Activated T-cell treated with anti-CD3 and anti-CD28 coated beads, Interleukin-2, amount 50 U/mL, for 72 hours (primary cell): ENCODE results near the gene KIAA0753. TPM values are rescaled to one million over a fixed set of nuclear protein-coding genes. Genes with fewer than 3 reads are reported as not detected.

Experiments
- ATAC-seq, 2 donors: fragments of 150-1000 bp; cut with Tn5 transposase; replicated peaks in 1 of 2; 2 replicates each; pipeline ENCODE4 v1.10.0; 2021; ENCODE audit warnings: moderate library complexity in 2 of 2, mild to moderate bottlenecking in 1 of 2
- DNase-seq, 2 donors: peaks; one replicate each; pipeline ENCODE4 v3.0.0; 2021 to 2022; ENCODE audit warnings: mixed read lengths in 1 of 2
- H3K27ac Mint-ChIP-seq: one replicate; pipeline ENCODE4 v1.8.0; 2022; ENCODE audit warnings: mild to moderate bottlenecking, moderate library complexity, mixed read lengths
- H3K27me3 Mint-ChIP-seq: one replicate; pipeline ENCODE4 v1.8.0; 2022; ENCODE audit warnings: low read depth, mixed read lengths
- H3K36me3 Mint-ChIP-seq, 2 donors: one replicate each; pipeline ENCODE4 v1.8.0; 2022; ENCODE audit warnings: mixed read lengths in 2 of 2, mild to moderate bottlenecking in 1 of 2; ENCODE audit not compliant: insufficient read depth in 2 of 2
- H3K4me1 Mint-ChIP-seq: one replicate; pipeline ENCODE4 v1.8.0; 2022; ENCODE audit warnings: low read depth, mixed read lengths
- H3K4me3 Mint-ChIP-seq, 2 donors: one replicate each; pipeline ENCODE4 v1.8.0; 2022; ENCODE audit warnings: mild to moderate bottlenecking in 2 of 2, mixed read lengths in 2 of 2, moderate library complexity in 2 of 2
- H3K9me3 Mint-ChIP-seq, 2 donors: one replicate each; pipeline ENCODE4 v1.8.0; 2022; ENCODE audit warnings: mixed read lengths in 2 of 2
- total RNA-seq, 2 donors: library from RNA; stranded (reverse); gene quantifications; one replicate each; pipeline ENCODE4 v1.2.3, GENCODE V29; 2022

KIAA0753 gene
- total RNA-seq, 2 donors from 2014 or later, result 14.0 to 18.4 TPM

DNA sequence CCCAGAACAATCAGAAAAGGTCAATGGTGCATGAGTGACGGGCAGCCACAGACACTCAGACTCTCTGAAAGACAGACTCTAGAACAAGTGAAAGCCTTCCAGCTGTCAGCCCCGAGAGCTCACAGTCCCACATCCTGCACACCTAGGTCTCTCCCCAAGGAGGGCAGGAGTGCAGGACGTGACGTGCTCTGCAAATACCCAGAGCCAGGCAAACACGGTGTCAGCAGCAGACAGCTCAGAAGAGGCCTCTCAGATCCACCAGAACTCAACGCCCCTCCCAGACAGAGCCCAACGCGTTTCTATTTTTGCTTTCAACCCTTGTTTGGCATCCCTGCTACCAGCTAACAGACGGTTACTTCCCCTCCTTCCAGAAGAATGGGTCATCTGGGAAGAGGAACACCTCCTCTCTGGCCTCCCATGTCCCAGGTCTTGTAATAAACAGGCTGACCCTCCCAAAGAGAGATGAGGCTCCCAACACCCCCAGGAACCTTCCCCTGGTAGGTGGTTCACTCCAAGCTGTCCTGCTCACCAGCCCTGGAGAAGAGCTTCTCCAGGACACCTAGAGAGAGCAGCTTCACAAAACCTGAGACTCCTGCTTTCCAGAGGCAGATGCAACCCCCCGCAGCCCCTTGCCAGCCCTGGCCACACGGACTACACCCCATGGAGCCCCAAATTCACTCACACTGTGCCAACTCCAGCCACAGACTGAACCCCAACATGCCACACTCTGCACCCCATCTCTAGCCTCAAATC, 91.8 kb downstream of the KIAA0753 start:
- ATAC-seq (peak; percentile 79 to 84), DNase-seq (peak; percentile 14 to 32)
- H3K36me3 Mint-ChIP-seq, result no peaks in the 10 kb centered on the region
- H3K4me1 Mint-ChIP-seq, result peaks cover 14% of the 10 kb centered on the region
- H3K27me3 Mint-ChIP-seq, result peaks cover 7% of the 10 kb centered on the region
- H3K9me3 Mint-ChIP-seq, result no peaks in the 10 kb centered on the region
- peak overlapping the region; percentile 19 for H3K27ac Mint-ChIP-seq
- H3K4me3 Mint-ChIP-seq, result peak overlapping the region in 1 of 2 donors; percentile 1

DNA sequence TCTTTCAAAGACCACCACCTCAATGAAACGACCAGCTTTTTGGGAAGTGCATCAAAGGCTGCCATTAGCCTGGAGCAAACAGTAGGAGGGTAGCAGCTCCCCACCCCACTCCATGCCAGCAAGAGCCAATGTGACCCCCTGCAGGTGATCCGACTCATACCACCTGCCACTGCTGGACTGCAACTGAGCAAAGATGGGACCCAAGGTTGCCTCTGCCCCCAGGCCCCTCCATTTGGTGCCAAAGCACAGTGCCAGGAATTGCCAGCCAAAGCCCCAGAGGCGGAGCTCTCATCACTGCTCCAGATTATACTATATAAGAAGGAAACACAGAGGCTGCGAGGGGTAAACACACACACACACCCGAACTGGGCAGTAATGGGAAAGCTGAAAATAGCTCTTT, 92.5 kb downstream of the KIAA0753 start:
- Mint-ChIP-seq H3K27me3 (no peaks in the 10 kb centered on the region), H3K27ac (no peak overlapping the region), H3K36me3 (no peaks in the 10 kb centered on the region), H3K4me3 (peak overlapping the region in 1 of 2 donors; percentile 19), H3K4me1 (peaks cover 14% of the 10 kb centered on the region), H3K9me3 (no peaks in the 10 kb centered on the region)
- DNase-seq (no peak), ATAC-seq (no peak)

GRCh38 chr17:6547336-6547735, 93.2 kb downstream of the KIAA0753 start:
- Mint-ChIP-seq H3K27ac (no peak overlapping the region), H3K4me1 (peaks cover 14% of the 10 kb centered on the region), H3K36me3 (no peaks in the 10 kb centered on the region), H3K4me3 (no peak overlapping the region), H3K27me3 (no peaks in the 10 kb centered on the region), H3K9me3 (no peaks in the 10 kb centered on the region)
- ATAC-seq (no peak), DNase-seq (no peak)

GRCh38 chr17:6546069-6546718, 94.3 kb downstream of the KIAA0753 start:
- no peak overlapping the region for H3K4me3 Mint-ChIP-seq
- no peaks in the 10 kb centered on the region for H3K27me3 Mint-ChIP-seq
- H3K27ac Mint-ChIP-seq, result no peak overlapping the region
- ATAC-seq (peak in 1 of 2 donors; percentile 27), DNase-seq (peak in 1 of 2 donors; percentile 2)
- no peaks in the 10 kb centered on the region for H3K9me3 Mint-ChIP-seq
- no peaks in the 10 kb centered on the region for H3K36me3 Mint-ChIP-seq
- H3K4me1 Mint-ChIP-seq, result peaks cover 14% of the 10 kb centered on the region

DNA sequence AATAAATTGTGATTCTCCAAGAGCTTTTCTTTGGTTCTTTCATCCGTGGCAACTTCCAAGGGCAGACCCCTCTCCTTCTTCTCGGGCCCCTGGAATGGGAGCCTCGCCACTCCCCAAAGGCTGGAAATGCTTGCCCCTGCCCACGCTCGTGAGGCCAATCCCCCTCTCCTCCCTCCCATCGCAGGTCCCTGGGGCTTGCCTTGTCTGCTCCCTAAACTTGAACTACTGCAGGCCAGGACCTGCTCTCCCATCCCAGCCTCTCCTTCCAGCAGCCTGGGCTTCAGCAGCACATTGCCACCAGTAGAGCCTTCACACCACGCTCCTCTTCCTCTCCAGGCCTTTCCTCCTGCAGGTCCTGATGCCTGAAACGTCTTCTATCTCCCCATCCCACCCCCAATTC, 95.2 kb downstream of the KIAA0753 start:
- H3K4me1 Mint-ChIP-seq, result peaks cover 14% of the 10 kb centered on the region

GRCh38 chr17:6544011-6544370, 96.5 kb downstream of the KIAA0753 start:
- ATAC-seq (no peak), DNase-seq (no peak)
- Mint-ChIP-seq H3K36me3 (no peaks in the 10 kb centered on the region), H3K27ac (no peak overlapping the region), H3K27me3 (peaks cover 5% of the 10 kb centered on the region), H3K9me3 (no peaks in the 10 kb centered on the region), H3K4me3 (no peak overlapping the region), H3K4me1 (peaks cover 10% of the 10 kb centered on the region)

More for the DNA sequence above, 95.2 kb downstream of the KIAA0753 start:
- H3K36me3 Mint-ChIP-seq, result no peaks in the 10 kb centered on the region
- no peaks in the 10 kb centered on the region for H3K9me3 Mint-ChIP-seq
- DNase-seq (no peak), ATAC-seq (no peak)
- no peak overlapping the region for H3K4me3 Mint-ChIP-seq
- peaks cover 5% of the 10 kb centered on the region for H3K27me3 Mint-ChIP-seq
- H3K27ac Mint-ChIP-seq, result no peak overlapping the region

- Mint-ChIP-seq H3K9me3 (no peaks in the 10 kb centered on the region), H3K27me3 (peaks cover 5% of the 10 kb centered on the region), H3K27ac (no peak overlapping the region), H3K36me3 (no peaks in the 10 kb centered on the region), H3K4me1 (peaks cover 4% of the 10 kb centered on the region), H3K4me3 (no peak overlapping the region)
- ATAC-seq (no peak), DNase-seq (no peak)
Measured at GRCh38 chr17:6543079-6544010, 97.2 kb downstream of the KIAA0753 start.

DNA sequence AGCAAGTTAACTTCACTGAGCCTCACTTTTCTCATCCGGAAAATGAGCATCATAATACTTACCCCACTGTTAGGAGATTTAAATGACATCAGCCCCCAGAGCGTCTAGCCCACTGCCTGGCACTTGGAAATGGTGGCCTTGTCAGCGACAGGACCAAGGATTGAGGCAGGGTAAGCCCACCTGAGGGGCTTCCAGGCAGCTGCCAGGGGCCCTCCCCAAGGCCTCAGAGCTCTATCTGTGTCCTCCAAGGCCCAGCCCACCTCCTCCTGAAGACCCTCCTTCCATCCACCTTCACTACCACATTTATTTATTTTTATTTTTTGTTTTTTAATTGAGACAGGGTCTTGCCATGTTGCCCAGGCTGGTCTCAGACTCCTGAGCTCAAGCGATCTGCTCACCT, 97.9 kb downstream of the KIAA0753 start:
- H3K4me3 Mint-ChIP-seq, result no peak overlapping the region
- no peak overlapping the region for H3K27ac Mint-ChIP-seq
- H3K9me3 Mint-ChIP-seq, result no peaks in the 10 kb centered on the region
- ATAC-seq, result no peak
- H3K27me3 Mint-ChIP-seq, result peaks cover 5% of the 10 kb centered on the region
- DNase-seq, result no peak
- H3K36me3 Mint-ChIP-seq, result no peaks in the 10 kb centered on the region
- no peaks in the 10 kb centered on the region for H3K4me1 Mint-ChIP-seq

- no peak overlapping the region for H3K4me3 Mint-ChIP-seq
- H3K9me3 Mint-ChIP-seq, result no peaks in the 10 kb centered on the region
- H3K4me1 Mint-ChIP-seq, result no peaks in the 10 kb centered on the region
- DNase-seq, result no peak
- peaks cover 5% of the 10 kb centered on the region for H3K27me3 Mint-ChIP-seq
- no peak for ATAC-seq
- no peak overlapping the region for H3K27ac Mint-ChIP-seq
- H3K36me3 Mint-ChIP-seq, result no peaks in the 10 kb centered on the region
Measured at GRCh38 chr17:6541886-6542285, 98.6 kb downstream of the KIAA0753 start.

DNA sequence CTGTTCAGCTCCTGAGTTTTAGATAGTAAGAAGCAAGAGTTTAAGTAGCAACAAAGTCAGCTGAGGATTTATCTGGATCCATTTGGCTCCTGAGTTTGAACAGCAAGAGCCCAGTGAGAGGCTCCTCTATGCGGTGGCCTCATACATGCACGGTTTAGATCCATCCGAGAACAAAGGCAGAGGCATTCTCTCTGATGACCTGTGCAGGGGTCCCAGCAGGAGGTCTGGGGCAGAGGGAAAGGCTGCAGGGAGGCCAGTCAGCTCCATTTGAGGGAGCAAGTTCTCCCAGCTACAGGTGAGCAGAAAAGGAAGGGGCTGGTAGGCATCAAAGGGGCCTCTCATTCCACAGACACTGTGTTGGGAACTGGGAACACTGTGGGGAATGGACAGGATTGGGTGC, 100.6 kb downstream of the KIAA0753 start:
- ATAC-seq (no peak), DNase-seq (no peak)
- H3K4me3 Mint-ChIP-seq, result no peak overlapping the region
- H3K27me3 Mint-ChIP-seq, result peaks cover 5% of the 10 kb centered on the region
- no peaks in the 10 kb centered on the region for H3K4me1 Mint-ChIP-seq
- no peaks in the 10 kb centered on the region for H3K9me3 Mint-ChIP-seq
- H3K27ac Mint-ChIP-seq, result no peak overlapping the region
- H3K36me3 Mint-ChIP-seq, result no peaks in the 10 kb centered on the region

- DNase-seq (no peak), ATAC-seq (no peak)
- Mint-ChIP-seq H3K36me3 (no peaks in the 10 kb centered on the region), H3K27ac (no peak overlapping the region), H3K4me1 (no peaks in the 10 kb centered on the region), H3K4me3 (no peak overlapping the region), H3K9me3 (no peaks in the 10 kb centered on the region), H3K27me3 (peaks cover 5% of the 10 kb centered on the region)
Measured at GRCh38 chr17:6536566-6537065, 103.9 kb downstream of the KIAA0753 start.

GRCh38 chr17:6536053-6536452, 104.5 kb downstream of the KIAA0753 start:
- no peak for DNase-seq
- Mint-ChIP-seq H3K9me3 (no peaks in the 10 kb centered on the region), H3K4me3 (no peak overlapping the region), H3K27ac (no peak overlapping the region), H3K36me3 (no peaks in the 10 kb centered on the region), H3K27me3 (peaks cover 5% of the 10 kb centered on the region), H3K4me1 (no peaks in the 10 kb centered on the region)
- no peak for ATAC-seq
